Brain microvascular endothelial cell (primary cell): Measurements from ENCODE around the gene SSBP2.

Experiments used
- DNase-seq: peaks from one replicate; pipeline ENCODE4 v3.0.0-alpha.2; 2020
- H3K27ac ChIP-seq: fragments of 250-450 bp; sonication (Bioruptor Pico); 2 replicates; pipeline ENCODE4 v1.5.1; 2020; ENCODE audit warnings: mild to moderate bottlenecking, moderate library complexity
- H3K27me3 ChIP-seq: fragments of 250-450 bp; sonication (Bioruptor Pico); replicated peaks from 2 replicates; pipeline ENCODE4 v1.5.1; 2020; ENCODE audit warnings: mild to moderate bottlenecking
- H3K36me3 ChIP-seq: fragments of 250-450 bp; sonication (Bioruptor Pico); replicated peaks from 2 replicates; pipeline ENCODE4 v1.5.1; 2020; ENCODE audit warnings: mild to moderate bottlenecking
- H3K4me3 ChIP-seq: 2 replicates; pipeline ENCODE4 v1.5.1; 2011; ENCODE audit warnings: low read depth, mild to moderate bottlenecking, control low read depth, low read length, moderate library complexity
- CTCF ChIP-seq: IDR thresholded peaks from 2 replicates; pipeline ENCODE4 v1.5.1; 2011; ENCODE audit warnings: low read depth, mild to moderate bottlenecking, moderate library complexity, low read length, control low read depth, inconsistent platforms; ENCODE audit errors: missing control alignments
- in situ Hi-C: cut with HindIII; loops from 2 replicates; pipeline ENCODE4 v1.10.0; 2017; ENCODE audit warnings: low sequenced_read_pairs, low pct_ligation_motif_present

The SSBP2 gene

GRCh38 chr5:81545911-81546310, 205.0 kb downstream of the SSBP2 start:
- in situ Hi-C loops = no loop called here

GRCh38 chr5:81544351-81545018, 206.4 kb downstream of the SSBP2 start:
- no peak overlapping the region for H3K27ac ChIP-seq
- no peaks in the 10 kb centered on the region for H3K36me3 ChIP-seq
- H3K4me3 ChIP-seq = no peak overlapping the region
- TF ChIP-seq CTCF = no peak
- DNase-seq = no peak
- in situ Hi-C loops = no loop called here
- no peaks in the 10 kb centered on the region for H3K27me3 ChIP-seq

More at GRCh38 chr5:81545911-81546310, 205.0 kb downstream of the SSBP2 start:
- no peaks in the 10 kb centered on the region for H3K27me3 ChIP-seq
- no peak overlapping the region for H3K4me3 ChIP-seq
- no peak for TF ChIP-seq CTCF
- no peak for DNase-seq
- no peaks in the 10 kb centered on the region for H3K36me3 ChIP-seq
- no peak overlapping the region for H3K27ac ChIP-seq

- in situ Hi-C loops = no loop called here
- no peak overlapping the region for H3K27ac ChIP-seq
- TF ChIP-seq CTCF = no peak
- no peak overlapping the region for H3K4me3 ChIP-seq
- DNase-seq = no peak
- H3K36me3 ChIP-seq = no peaks in the 10 kb centered on the region
- no peaks in the 10 kb centered on the region for H3K27me3 ChIP-seq
These were observed 208.7 kb downstream of the SSBP2 start for GRCh38 chr5:81542242-81542641.

- no peak for TF ChIP-seq CTCF
- no peak for DNase-seq
- in situ Hi-C loops = no loop called here
- H3K36me3 ChIP-seq = no peaks in the 10 kb centered on the region
- H3K4me3 ChIP-seq = no peak overlapping the region
- no peaks in the 10 kb centered on the region for H3K27me3 ChIP-seq
- H3K27ac ChIP-seq = no peak overlapping the region
These were observed 212.9 kb downstream of the SSBP2 start for GRCh38 chr5:81537905-81538547.

GRCh38 chr5:81534441-81534840, 216.5 kb downstream of the SSBP2 start:
- in situ Hi-C loops = no loop called here
- H3K27me3 ChIP-seq = no peaks in the 10 kb centered on the region
- no peak overlapping the region for H3K4me3 ChIP-seq
- H3K27ac ChIP-seq = no peak overlapping the region
- TF ChIP-seq CTCF = no peak
- DNase-seq = no peak
- no peaks in the 10 kb centered on the region for H3K36me3 ChIP-seq
